ENCODE results near the gene GRIN2A.

The GRIN2A gene

GRCh38 chr16:9978160-9978725, 204.0 kb downstream of the GRIN2A start:
- no peak overlapping the region for H3K9ac ChIP-seq (ENCODE audit: low read length)
- no peaks in the 10 kb centered on the region for H3K27me3 ChIP-seq (ENCODE audit: control insufficient read depth in 1 of 2, insufficient read depth in 2 of 2, low read length in 2 of 2)
- no peaks in the 10 kb centered on the region for H3K4me1 ChIP-seq (ENCODE audit: insufficient read depth, low read length)
- H3K4me3 ChIP-seq (ENCODE audit: low read depth in 1 of 2, low read length in 2 of 2), result no peak overlapping the region
- H3K36me3 ChIP-seq (ENCODE audit: insufficient read depth, low read length), result no peaks in the 10 kb centered on the region
- no peaks in the 10 kb centered on the region for H3K9me3 ChIP-seq (ENCODE audit: low read length)
- H3K27ac ChIP-seq (ENCODE audit: low read depth, low read length), result no peak overlapping the region

GRCh38 chr16:9977333-9977897, 204.8 kb downstream of the GRIN2A start:
- Histone ChIP-seq H3K27ac (ENCODE audit: low read depth, low read length) (no peak overlapping the region), H3K9ac (ENCODE audit: low read length) (no peak overlapping the region), H3K36me3 (ENCODE audit: insufficient read depth, low read length) (no peaks in the 10 kb centered on the region), H3K4me1 (ENCODE audit: insufficient read depth, low read length) (no peaks in the 10 kb centered on the region), H3K9me3 (ENCODE audit: low read length) (no peaks in the 10 kb centered on the region), H3K4me3 (ENCODE audit: low read depth in 1 of 2, low read length in 2 of 2) (no peak overlapping the region), H3K27me3 (ENCODE audit: control insufficient read depth in 1 of 2, insufficient read depth in 2 of 2, low read length in 2 of 2) (no peaks in the 10 kb centered on the region)

- Histone ChIP-seq H3K36me3 (ENCODE audit: insufficient read depth, low read length) (no peaks in the 10 kb centered on the region), H3K9me3 (ENCODE audit: low read length) (no peaks in the 10 kb centered on the region), H3K4me3 (ENCODE audit: low read depth in 1 of 2, low read length in 2 of 2) (no peak overlapping the region), H3K27ac (ENCODE audit: low read depth, low read length) (no peak overlapping the region), H3K4me1 (ENCODE audit: insufficient read depth, low read length) (no peaks in the 10 kb centered on the region), H3K27me3 (ENCODE audit: control insufficient read depth in 1 of 2, insufficient read depth in 2 of 2, low read length in 2 of 2) (no peaks in the 10 kb centered on the region), H3K9ac (ENCODE audit: low read length) (no peak overlapping the region)
These were observed 205.6 kb downstream of the GRIN2A start for GRCh38 chr16:9976601-9977000.

- no peaks in the 10 kb centered on the region for H3K9me3 ChIP-seq (ENCODE audit: low read length)
- no peak overlapping the region for H3K4me3 ChIP-seq (ENCODE audit: low read depth in 1 of 2, low read length in 2 of 2)
- H3K9ac ChIP-seq (ENCODE audit: low read length), result no peak overlapping the region
- H3K4me1 ChIP-seq (ENCODE audit: insufficient read depth, low read length), result no peaks in the 10 kb centered on the region
- no peak overlapping the region for H3K27ac ChIP-seq (ENCODE audit: low read depth, low read length)
- H3K36me3 ChIP-seq (ENCODE audit: insufficient read depth, low read length), result no peaks in the 10 kb centered on the region
- H3K27me3 ChIP-seq (ENCODE audit: control insufficient read depth in 1 of 2, insufficient read depth in 2 of 2, low read length in 2 of 2), result no peaks in the 10 kb centered on the region
These were observed 210.3 kb downstream of the GRIN2A start for GRCh38 chr16:9971907-9972306.

- Histone ChIP-seq H3K27ac (ENCODE audit: low read depth, low read length) (no peak overlapping the region), H3K27me3 (ENCODE audit: control insufficient read depth in 1 of 2, insufficient read depth in 2 of 2, low read length in 2 of 2) (no peaks in the 10 kb centered on the region), H3K9me3 (ENCODE audit: low read length) (no peaks in the 10 kb centered on the region), H3K4me1 (ENCODE audit: insufficient read depth, low read length) (no peaks in the 10 kb centered on the region), H3K36me3 (ENCODE audit: insufficient read depth, low read length) (no peaks in the 10 kb centered on the region), H3K4me3 (ENCODE audit: low read depth in 1 of 2, low read length in 2 of 2) (no peak overlapping the region), H3K9ac (ENCODE audit: low read length) (no peak overlapping the region)
These were observed 211.4 kb downstream of the GRIN2A start for GRCh38 chr16:9970796-9971195.

- no peak overlapping the region for H3K27ac ChIP-seq (ENCODE audit: low read depth, low read length)
- no peak overlapping the region for H3K4me3 ChIP-seq (ENCODE audit: low read depth in 1 of 2, low read length in 2 of 2)
- H3K9ac ChIP-seq (ENCODE audit: low read length), result no peak overlapping the region
- H3K9me3 ChIP-seq (ENCODE audit: low read length), result no peaks in the 10 kb centered on the region
- no peaks in the 10 kb centered on the region for H3K27me3 ChIP-seq (ENCODE audit: control insufficient read depth in 1 of 2, insufficient read depth in 2 of 2, low read length in 2 of 2)
- no peaks in the 10 kb centered on the region for H3K4me1 ChIP-seq (ENCODE audit: insufficient read depth, low read length)
- H3K36me3 ChIP-seq (ENCODE audit: insufficient read depth, low read length), result no peaks in the 10 kb centered on the region
These were observed 212.0 kb downstream of the GRIN2A start for GRCh38 chr16:9970244-9970643.

GRCh38 chr16:9969580-9969979, 212.6 kb downstream of the GRIN2A start:
- H3K4me3 ChIP-seq (ENCODE audit: low read depth in 1 of 2, low read length in 2 of 2), result no peak overlapping the region
- no peak overlapping the region for H3K9ac ChIP-seq (ENCODE audit: low read length)
- H3K27ac ChIP-seq (ENCODE audit: low read depth, low read length), result no peak overlapping the region
- no peaks in the 10 kb centered on the region for H3K9me3 ChIP-seq (ENCODE audit: low read length)
- H3K27me3 ChIP-seq (ENCODE audit: control insufficient read depth in 1 of 2, insufficient read depth in 2 of 2, low read length in 2 of 2), result no peaks in the 10 kb centered on the region
- H3K36me3 ChIP-seq (ENCODE audit: insufficient read depth, low read length), result no peaks in the 10 kb centered on the region
- no peaks in the 10 kb centered on the region for H3K4me1 ChIP-seq (ENCODE audit: insufficient read depth, low read length)

GRCh38 chr16:9966569-9967157, 215.6 kb downstream of the GRIN2A start:
- no peaks in the 10 kb centered on the region for H3K36me3 ChIP-seq (ENCODE audit: insufficient read depth, low read length)

GRCh38 chr16:9965079-9965478, 217.1 kb downstream of the GRIN2A start:
- no peaks in the 10 kb centered on the region for H3K9me3 ChIP-seq (ENCODE audit: low read length)
- H3K27ac ChIP-seq (ENCODE audit: low read depth, low read length), result no peak overlapping the region
- no peaks in the 10 kb centered on the region for H3K27me3 ChIP-seq (ENCODE audit: control insufficient read depth in 1 of 2, insufficient read depth in 2 of 2, low read length in 2 of 2)
- no peaks in the 10 kb centered on the region for H3K36me3 ChIP-seq (ENCODE audit: insufficient read depth, low read length)
- no peak overlapping the region for H3K4me3 ChIP-seq (ENCODE audit: low read depth in 1 of 2, low read length in 2 of 2)
- H3K4me1 ChIP-seq (ENCODE audit: insufficient read depth, low read length), result no peaks in the 10 kb centered on the region
- no peak overlapping the region for H3K9ac ChIP-seq (ENCODE audit: low read length)

More at GRCh38 chr16:9966569-9967157, 215.6 kb downstream of the GRIN2A start:
- Histone ChIP-seq H3K27ac (ENCODE audit: low read depth, low read length) (no peak overlapping the region), H3K9me3 (ENCODE audit: low read length) (no peaks in the 10 kb centered on the region), H3K27me3 (ENCODE audit: control insufficient read depth in 1 of 2, insufficient read depth in 2 of 2, low read length in 2 of 2) (no peaks in the 10 kb centered on the region), H3K9ac (ENCODE audit: low read length) (no peak overlapping the region), H3K4me1 (ENCODE audit: insufficient read depth, low read length) (no peaks in the 10 kb centered on the region), H3K4me3 (ENCODE audit: low read depth in 1 of 2, low read length in 2 of 2) (no peak overlapping the region)

- no peaks in the 10 kb centered on the region for H3K4me1 ChIP-seq (ENCODE audit: insufficient read depth, low read length)
- no peaks in the 10 kb centered on the region for H3K9me3 ChIP-seq (ENCODE audit: low read length)
- H3K9ac ChIP-seq (ENCODE audit: low read length), result no peak overlapping the region
- no peak overlapping the region for H3K27ac ChIP-seq (ENCODE audit: low read depth, low read length)
- no peak overlapping the region for H3K4me3 ChIP-seq (ENCODE audit: low read depth in 1 of 2, low read length in 2 of 2)
- H3K27me3 ChIP-seq (ENCODE audit: control insufficient read depth in 1 of 2, insufficient read depth in 2 of 2, low read length in 2 of 2), result no peaks in the 10 kb centered on the region
- H3K36me3 ChIP-seq (ENCODE audit: insufficient read depth, low read length), result no peaks in the 10 kb centered on the region
These were observed 217.8 kb downstream of the GRIN2A start for GRCh38 chr16:9964426-9964825.

- Histone ChIP-seq H3K4me3 (ENCODE audit: low read depth in 1 of 2, low read length in 2 of 2) (no peak overlapping the region), H3K9ac (ENCODE audit: low read length) (no peak overlapping the region), H3K36me3 (ENCODE audit: insufficient read depth, low read length) (no peaks in the 10 kb centered on the region), H3K4me1 (ENCODE audit: insufficient read depth, low read length) (no peaks in the 10 kb centered on the region), H3K27ac (ENCODE audit: low read depth, low read length) (no peak overlapping the region), H3K27me3 (ENCODE audit: control insufficient read depth in 1 of 2, insufficient read depth in 2 of 2, low read length in 2 of 2) (no peaks in the 10 kb centered on the region), H3K9me3 (ENCODE audit: low read length) (no peaks in the 10 kb centered on the region)
These were observed 224.8 kb downstream of the GRIN2A start for GRCh38 chr16:9957433-9957832.

- Histone ChIP-seq H3K9me3 (ENCODE audit: low read length) (no peaks in the 10 kb centered on the region), H3K27ac (ENCODE audit: low read depth, low read length) (no peak overlapping the region), H3K9ac (ENCODE audit: low read length) (no peak overlapping the region), H3K27me3 (ENCODE audit: control insufficient read depth in 1 of 2, insufficient read depth in 2 of 2, low read length in 2 of 2) (no peaks in the 10 kb centered on the region), H3K4me1 (ENCODE audit: insufficient read depth, low read length) (no peaks in the 10 kb centered on the region), H3K36me3 (ENCODE audit: insufficient read depth, low read length) (no peaks in the 10 kb centered on the region), H3K4me3 (ENCODE audit: low read depth in 1 of 2, low read length in 2 of 2) (no peak overlapping the region)
These were observed 225.2 kb downstream of the GRIN2A start for GRCh38 chr16:9957002-9957401.
